Lower lobe of right lung (tissue), 2 donors: ENCODE measurements around the gene ATP4B. TPM values are rescaled to one million over a fixed set of nuclear protein-coding genes. Genes with fewer than 3 reads are reported as not detected.

Experiments used
- ATAC-seq, 2 donors: fragments of 200-7000 bp; cut with Tn5 transposase; one replicate each; pipeline ENCODE4 v1.9.1; 2020 to 2022; ENCODE audit warnings: mild to moderate bottlenecking in 2 of 2, moderate library complexity in 2 of 2
- DNase-seq: peaks from one replicate; pipeline ENCODE4 v3.0.0-alpha.2; 2020
- H3K27ac ChIP-seq: fragments of 200-600 bp; one replicate; pipeline ENCODE4 v1.8.0; 2022
- H3K27me3 ChIP-seq: fragments of 200-600 bp; one replicate; pipeline ENCODE4 v1.8.0; 2022; ENCODE audit warnings: low read depth
- H3K36me3 ChIP-seq: fragments of 200-600 bp; one replicate; pipeline ENCODE4 v1.8.0; 2022; ENCODE audit warnings: mild to moderate bottlenecking
- H3K4me1 ChIP-seq: fragments of 200-600 bp; one replicate; pipeline ENCODE4 v1.8.0; 2022
- H3K4me3 ChIP-seq: fragments of 200-600 bp; one replicate; pipeline ENCODE4 v1.8.0; 2022; ENCODE audit warnings: mild to moderate bottlenecking
- H3K9me3 ChIP-seq: fragments of 200-600 bp; one replicate; pipeline ENCODE4 v1.8.0; 2022
- intact Hi-C: fragments of 100-400 bp; cut with DNase I; formaldehyde crosslinking; loops from one replicate; pipeline ENCODE4 v1.11.0; 2022
- total RNA-seq: library from RNA; stranded (reverse); fragmentation: NEBNext Ultra II Directional; extraction: Animal tissue kit (Norgen Biotek cat#: 25700); gene quantifications from one replicate; pipeline ENCODE4 v1.2.1, GENCODE V29; 2021
- TF ChIP-seq, protein P1 (sequence below): fragments of 200-600 bp; IDR thresholded peaks from one replicate; pipeline ENCODE4 v1.8.0; 2022; ENCODE audit warnings: antibody characterized with exemption, mild to moderate bottlenecking
- donor health status: DM: no; HTN: yes; CAD: no; lungs with severe emphysema.

The ATP4B gene
- total RNA-seq, 1 donor from 2014 or later = not detected

DNA sequence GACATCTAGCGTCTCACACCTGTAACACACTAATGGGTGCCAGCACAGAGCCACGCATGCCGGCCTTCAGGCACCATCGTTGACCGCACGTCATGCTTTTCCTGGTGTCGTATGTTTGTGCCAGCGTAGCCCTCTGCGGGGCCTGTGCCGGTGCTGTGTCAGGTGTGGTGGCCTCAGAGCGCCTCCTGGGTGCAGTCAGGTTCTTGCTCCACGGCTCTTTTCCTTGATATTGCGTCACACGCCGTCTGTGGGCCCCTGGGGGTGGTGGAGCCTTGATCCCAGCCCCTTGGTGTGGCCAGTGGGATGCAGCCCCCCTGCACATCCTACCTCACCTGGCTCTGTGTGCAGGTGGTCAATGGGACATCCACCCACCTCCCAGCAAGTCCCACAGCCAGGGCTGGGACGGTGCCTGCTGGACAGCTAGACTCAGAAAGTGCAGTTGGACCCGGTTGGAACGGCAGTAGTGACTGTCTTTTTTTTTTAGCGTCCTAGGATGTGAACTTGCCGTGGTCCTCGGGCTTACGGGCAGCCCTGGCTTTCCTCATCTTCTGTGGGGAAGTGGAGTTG is 48.9 kb downstream of the ATP4B start:
- no peaks in the 10 kb centered on the region for H3K27me3 ChIP-seq
- TF ChIP-seq, protein P1, sequence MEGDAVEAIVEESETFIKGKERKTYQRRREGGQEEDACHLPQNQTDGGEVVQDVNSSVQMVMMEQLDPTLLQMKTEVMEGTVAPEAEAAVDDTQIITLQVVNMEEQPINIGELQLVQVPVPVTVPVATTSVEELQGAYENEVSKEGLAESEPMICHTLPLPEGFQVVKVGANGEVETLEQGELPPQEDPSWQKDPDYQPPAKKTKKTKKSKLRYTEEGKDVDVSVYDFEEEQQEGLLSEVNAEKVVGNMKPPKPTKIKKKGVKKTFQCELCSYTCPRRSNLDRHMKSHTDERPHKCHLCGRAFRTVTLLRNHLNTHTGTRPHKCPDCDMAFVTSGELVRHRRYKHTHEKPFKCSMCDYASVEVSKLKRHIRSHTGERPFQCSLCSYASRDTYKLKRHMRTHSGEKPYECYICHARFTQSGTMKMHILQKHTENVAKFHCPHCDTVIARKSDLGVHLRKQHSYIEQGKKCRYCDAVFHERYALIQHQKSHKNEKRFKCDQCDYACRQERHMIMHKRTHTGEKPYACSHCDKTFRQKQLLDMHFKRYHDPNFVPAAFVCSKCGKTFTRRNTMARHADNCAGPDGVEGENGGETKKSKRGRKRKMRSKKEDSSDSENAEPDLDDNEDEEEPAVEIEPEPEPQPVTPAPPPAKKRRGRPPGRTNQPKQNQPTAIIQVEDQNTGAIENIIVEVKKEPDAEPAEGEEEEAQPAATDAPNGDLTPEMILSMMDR = no peak
- no peak overlapping the region for H3K4me3 ChIP-seq
- H3K4me1 ChIP-seq = no peaks in the 10 kb centered on the region
- peaks cover 20% of the 10 kb centered on the region for H3K36me3 ChIP-seq
- H3K27ac ChIP-seq = no peak overlapping the region
- no peak for DNase-seq
- no peaks in the 10 kb centered on the region for H3K9me3 ChIP-seq
- no peak for ATAC-seq
- intact Hi-C loops = no loop called here

DNA sequence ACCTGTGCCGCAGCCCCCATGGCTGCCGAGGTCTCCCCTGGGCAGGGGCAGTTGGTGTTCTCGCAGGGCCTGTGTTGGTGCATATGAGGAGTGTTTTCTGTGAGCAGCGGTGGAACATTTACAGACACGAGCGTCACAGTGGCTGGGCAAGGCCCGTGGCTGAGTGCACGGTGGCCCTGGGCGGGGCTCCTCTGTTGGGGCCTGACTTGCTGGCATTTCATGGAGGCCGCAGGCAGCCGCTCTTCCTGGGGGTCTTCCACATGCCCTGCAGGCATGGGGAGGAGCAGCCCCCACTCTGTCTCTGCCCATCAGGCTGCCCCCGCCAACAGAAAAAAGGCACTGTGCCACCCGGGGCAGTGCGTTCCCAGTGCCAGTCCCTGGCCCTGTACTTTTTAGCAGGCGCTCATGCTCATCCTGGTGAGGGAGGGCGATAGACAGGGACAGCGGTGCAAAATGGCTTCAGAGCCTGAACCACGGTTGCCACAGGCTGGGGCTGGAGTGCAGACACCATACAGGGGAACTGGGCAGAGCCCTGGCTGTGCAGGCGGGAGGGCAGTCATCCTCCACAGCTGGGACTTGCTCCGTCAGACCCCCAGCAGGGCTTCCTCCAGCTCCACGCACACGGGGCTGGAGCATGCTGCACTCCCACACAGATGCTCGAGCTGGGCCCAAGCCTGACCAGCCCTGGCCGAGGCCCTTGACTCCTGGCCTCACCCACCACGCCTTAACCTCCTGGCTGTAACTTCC is 49.9 kb downstream of the ATP4B start:
- TF ChIP-seq, protein P1 = no peak
- no peaks in the 10 kb centered on the region for H3K27me3 ChIP-seq
- DNase-seq = no peak
- intact Hi-C loops = no loop called here
- H3K36me3 ChIP-seq = peaks cover 20% of the 10 kb centered on the region
- no peak overlapping the region for H3K4me3 ChIP-seq
- H3K9me3 ChIP-seq = no peaks in the 10 kb centered on the region
- H3K27ac ChIP-seq = no peak overlapping the region
- ATAC-seq = peak; percentile 14 to 23
- H3K4me1 ChIP-seq = no peaks in the 10 kb centered on the region

DNA sequence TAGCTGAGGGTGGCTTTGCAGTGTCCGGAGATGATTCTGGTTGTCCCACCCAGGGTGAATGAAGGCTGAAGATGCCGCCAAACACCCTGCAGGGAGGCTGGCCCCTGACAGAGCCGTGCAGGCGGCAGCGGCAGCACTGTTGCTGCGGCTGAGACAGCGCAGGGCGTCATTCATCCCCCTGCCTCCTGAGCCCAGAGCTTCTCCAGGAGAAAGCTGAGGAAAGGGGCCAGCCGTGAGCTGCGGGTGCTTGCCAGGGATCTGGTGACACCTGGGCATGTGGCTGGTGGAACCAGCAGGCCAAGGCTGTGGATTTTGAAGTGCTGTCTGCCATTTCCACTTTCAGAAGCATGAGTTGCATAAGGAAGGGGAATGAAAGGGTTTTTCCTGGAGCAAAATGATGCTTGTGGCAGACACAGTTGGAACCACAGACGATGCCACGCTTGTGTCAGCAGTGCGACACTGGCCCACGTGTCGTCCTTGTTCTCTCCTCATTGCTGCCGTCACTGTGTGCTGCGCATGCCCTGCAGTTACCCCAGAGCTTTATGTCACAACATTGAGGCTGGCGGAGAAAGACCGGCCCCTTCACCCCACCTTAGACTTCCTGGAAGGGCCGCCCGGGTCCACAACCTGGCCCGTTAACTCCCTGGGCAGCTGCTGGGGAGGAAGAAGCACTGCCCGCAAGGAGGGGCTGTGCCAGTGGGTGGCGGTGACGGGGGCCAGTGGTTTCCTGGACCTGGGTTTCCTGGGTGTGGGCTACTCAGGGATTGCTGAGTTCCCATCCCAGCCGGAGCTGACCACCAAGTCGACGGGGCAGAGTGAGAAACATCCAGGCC is 50.7 kb downstream of the ATP4B start:
- Histone ChIP-seq H3K4me3 (no peak overlapping the region), H3K4me1 (no peaks in the 10 kb centered on the region), H3K36me3 (peaks cover 15% of the 10 kb centered on the region), H3K27ac (no peak overlapping the region), H3K27me3 (no peaks in the 10 kb centered on the region), H3K9me3 (no peaks in the 10 kb centered on the region)
- DNase-seq = peak; percentile 72
- TF ChIP-seq, protein P1 = no peak
- intact Hi-C loops = no loop called here
- ATAC-seq = peak; percentile 57 to 61

DNA sequence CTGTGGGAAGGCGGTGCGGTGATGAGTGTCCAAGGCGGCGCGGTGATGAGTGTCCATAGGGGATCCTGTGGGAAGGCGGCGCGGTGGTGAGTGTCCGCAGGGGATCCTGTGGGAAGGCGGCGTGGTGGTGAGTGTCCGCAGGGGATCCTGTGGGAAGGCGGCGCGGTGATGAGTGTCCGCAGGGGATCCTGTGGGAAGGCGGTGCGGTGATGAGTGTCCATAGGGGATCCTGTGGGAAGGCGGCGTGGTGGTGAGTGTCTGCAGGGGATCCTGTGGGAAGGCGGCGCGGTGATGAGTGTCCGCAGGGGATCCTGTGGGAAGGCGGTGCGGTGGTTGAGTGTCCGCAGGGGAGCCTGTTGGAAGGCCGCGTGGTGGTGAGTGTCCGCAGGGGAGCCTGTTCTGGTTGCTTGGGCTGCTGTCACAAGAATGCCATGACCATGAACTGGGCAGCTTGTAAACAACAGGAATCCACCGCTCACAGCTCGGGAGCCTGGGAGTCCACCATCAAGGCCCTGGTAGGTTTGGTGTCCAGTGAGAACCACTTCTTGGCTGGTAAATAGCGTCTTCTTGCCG is 52.0 kb downstream of the ATP4B start:
- peaks cover 2% of the 10 kb centered on the region for H3K36me3 ChIP-seq
- no peaks in the 10 kb centered on the region for H3K4me1 ChIP-seq
- no peak overlapping the region for H3K27ac ChIP-seq
- ATAC-seq (no peak), DNase-seq (no peak)
- H3K27me3 ChIP-seq = no peaks in the 10 kb centered on the region
- no peak overlapping the region for H3K4me3 ChIP-seq
- H3K9me3 ChIP-seq = no peaks in the 10 kb centered on the region
- intact Hi-C loops = no loop called here
- TF ChIP-seq, protein P1 = no peak

DNA sequence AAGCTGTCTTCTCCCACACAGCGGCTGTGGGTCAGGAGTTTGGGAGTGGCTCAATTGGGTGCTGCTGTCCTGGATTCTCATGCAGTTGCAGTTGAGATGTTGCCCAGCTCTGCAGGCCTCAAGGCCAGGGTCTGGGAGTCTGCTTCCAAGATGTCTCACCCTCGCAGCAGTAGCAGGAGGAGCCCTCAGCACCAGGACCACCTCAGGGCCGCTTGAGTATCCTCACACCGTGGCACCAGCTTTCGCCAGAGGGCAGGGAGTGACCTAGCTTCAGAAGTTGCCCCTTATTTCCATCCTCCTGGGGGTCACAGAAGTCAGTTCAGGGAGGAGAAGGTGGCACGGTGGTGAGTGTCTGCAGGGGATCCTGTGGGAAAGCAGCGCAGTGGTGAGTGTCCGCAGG is 52.5 kb downstream of the ATP4B start:
- TF ChIP-seq, protein P1 = no peak
- no peaks in the 10 kb centered on the region for H3K4me1 ChIP-seq
- intact Hi-C loops = no loop called here
- ATAC-seq (no peak), DNase-seq (no peak)
- H3K27ac ChIP-seq = no peak overlapping the region
- no peaks in the 10 kb centered on the region for H3K9me3 ChIP-seq
- no peaks in the 10 kb centered on the region for H3K36me3 ChIP-seq
- no peak overlapping the region for H3K4me3 ChIP-seq
- H3K27me3 ChIP-seq = no peaks in the 10 kb centered on the region
